Neural progenitor cell (in vitro differentiated cells): ENCODE data around the gene KMT5B. TPM values are rescaled to one million over a fixed set of nuclear protein-coding genes. Genes with fewer than 3 reads are reported as not detected.
A peak's percentile ranks its signal among the peaks of the same experiment; 100 is the strongest.

Source experiments
- DNase-seq: peaks from one replicate; pipeline ENCODE4 v3.0.0-alpha.2; 2016; ENCODE audit warnings: low spot score
- H2AFZ ChIP-seq: fragments of 200-600 bp; sonication (generic); replicated peaks from 2 replicates; pipeline ENCODE4 v1.6.1; 2016; ENCODE audit warnings: antibody characterized with exemption
- H3F3A ChIP-seq: fragments of 200-600 bp; sonication (generic); 2 replicates; pipeline ENCODE4 v1.6.1; 2016; ENCODE audit warnings: antibody characterized with exemption, low read depth
- H3K27ac ChIP-seq: fragments of 200-600 bp; sonication (generic); 2 replicates; pipeline ENCODE4 v1.5.1; 2016; ENCODE audit warnings: mild to moderate bottlenecking
- H3K27me3 ChIP-seq: fragments of 200-600 bp; sonication (generic); 2 replicates; pipeline ENCODE4 v1.6.1; 2016; ENCODE audit warnings: mild to moderate bottlenecking, moderate library complexity
- H3K36me3 ChIP-seq: fragments of 200-600 bp; sonication (generic); 2 replicates; pipeline ENCODE4 v1.5.1; 2016
- H3K4me1 ChIP-seq: fragments of 200-600 bp; sonication (generic); 2 replicates; pipeline ENCODE4 v1.6.1; 2016; ENCODE audit warnings: mixed run types
- H3K4me2 ChIP-seq: fragments of 200-600 bp; sonication (generic); 2 replicates; pipeline ENCODE4 v1.6.1; 2016
- H3K4me3 ChIP-seq: fragments of 200-600 bp; sonication (generic); 2 replicates; pipeline ENCODE4 v1.5.1; 2016
- H3K79me2 ChIP-seq: fragments of 200-600 bp; sonication (generic); 2 replicates; pipeline ENCODE4 v1.6.1; 2016; ENCODE audit warnings: low read depth
- H3K9ac ChIP-seq: fragments of 200-600 bp; sonication (generic); 2 replicates; pipeline ENCODE4 v1.6.1; 2016
- H3K9me3 ChIP-seq: fragments of 200-600 bp; sonication (generic); 2 replicates; pipeline ENCODE4 v1.5.1; 2016; ENCODE audit warnings: low read depth
- H4K20me1 ChIP-seq: fragments of 200-600 bp; sonication (generic); 2 replicates; pipeline ENCODE4 v1.6.1; 2016; ENCODE audit warnings: low read depth
- H3K27ac Mint-ChIP-seq: 3 replicates; pipeline ENCODE4 v1.8.0; 2021; ENCODE audit warnings: mixed read lengths
- H3K27me3 Mint-ChIP-seq: 2 replicates; pipeline ENCODE4 v1.8.0; 2022; ENCODE audit warnings: low read depth, mild to moderate bottlenecking, inconsistent platforms, moderate library complexity, mixed read lengths; ENCODE audit not compliant: insufficient read depth
- H3K36me3 Mint-ChIP-seq: 3 replicates; pipeline ENCODE4 v1.8.0; 2021; ENCODE audit warnings: mixed read lengths
- H3K4me1 Mint-ChIP-seq: 3 replicates; pipeline ENCODE4 v1.8.0; 2021; ENCODE audit warnings: mixed read lengths
- H3K4me3 Mint-ChIP-seq: 3 replicates; pipeline ENCODE4 v1.8.0; 2021; ENCODE audit warnings: mild to moderate bottlenecking, moderate library complexity, mixed read lengths
- H3K9me3 Mint-ChIP-seq: 3 replicates; pipeline ENCODE4 v1.8.0; 2020; ENCODE audit warnings: mixed read lengths
- CTCF ChIP-seq: fragments of 200-600 bp; sonication (generic); IDR thresholded peaks from 2 replicates; pipeline ENCODE4 v1.5.1; 2017; ENCODE audit warnings: antibody characterized with exemption, mild to moderate bottlenecking
- EZH2 ChIP-seq: fragments of 200-600 bp; sonication (generic); IDR thresholded peaks from 2 replicates; pipeline ENCODE4 v1.6.1; 2017; ENCODE audit warnings: antibody characterized with exemption, mild to moderate bottlenecking, moderate library complexity
- EZH2phosphoT487 ChIP-seq: fragments of 200-600 bp; sonication (generic); IDR thresholded peaks from 2 replicates; pipeline ENCODE4 v1.6.1; 2017; ENCODE audit warnings: antibody characterized with exemption
- total RNA-seq: library from RNA; depleted of rRNA; stranded (reverse); fragments of >200 nt; gene quantifications from 2 replicates; pipeline ENCODE4 v1.2.3, GENCODE V29; 2015; ENCODE audit warnings: low replicate concordance

Gene KMT5B
- total RNA-seq, 1 donor from 2014 or later = 62.4 TPM

- Mint-ChIP-seq H3K4me3 (no peak overlapping the region), H3K27ac (no peak overlapping the region), H3K36me3 (peaks cover 24% of the 10 kb centered on the region), H3K27me3 (no peaks in the 10 kb centered on the region), H3K9me3 (peaks cover 4% of the 10 kb centered on the region), H3K4me1 (peaks cover 23% of the 10 kb centered on the region)
- Histone ChIP-seq H3K27me3 (no peaks in the 10 kb centered on the region), H3K36me3 (no peaks in the 10 kb centered on the region), H3K4me3 (no peak overlapping the region), H2AFZ (no peak overlapping the region), H3K27ac (no peak overlapping the region), H4K20me1 (peaks cover 5% of the 10 kb centered on the region), H3K9me3 (no peaks in the 10 kb centered on the region), H3K9ac (no peak overlapping the region), H3F3A (peaks cover 7% of the 10 kb centered on the region), H3K4me1 (peaks cover 18% of the 10 kb centered on the region), H3K79me2 (peaks cover 99% of the 10 kb centered on the region), H3K4me2 (no peak overlapping the region)
- TF ChIP-seq EZH2phosphoT487 = no peak
- TF ChIP-seq EZH2 = no peak
- no peak for TF ChIP-seq CTCF
- DNase-seq = no peak
Measured at GRCh38 chr11:68113986-68114385, 99.1 kb downstream of the KMT5B start.

- TF ChIP-seq CTCF (no peak), EZH2phosphoT487 (no peak), EZH2 (no peak)
- Mint-ChIP-seq H3K27ac (peak overlapping the region; percentile 67), H3K9me3 (peaks cover 9% of the 10 kb centered on the region), H3K4me1 (peaks cover 22% of the 10 kb centered on the region), H3K36me3 (peaks cover 34% of the 10 kb centered on the region), H3K4me3 (no peak overlapping the region), H3K27me3 (peaks cover 7% of the 10 kb centered on the region)
- Histone ChIP-seq H3K79me2 (peaks cover 100% of the 10 kb centered on the region), H3F3A (peaks cover 4% of the 10 kb centered on the region), H2AFZ (no peak overlapping the region), H3K36me3 (no peaks in the 10 kb centered on the region), H3K4me1 (peaks cover 16% of the 10 kb centered on the region), H3K27ac (peak overlapping the region; percentile 63), H3K9me3 (no peaks in the 10 kb centered on the region), H3K9ac (no peak overlapping the region), H3K4me2 (no peak overlapping the region), H4K20me1 (peaks cover 20% of the 10 kb centered on the region), H3K27me3 (no peaks in the 10 kb centered on the region), H3K4me3 (no peak overlapping the region)
- no peak for DNase-seq
Measured at GRCh38 chr11:68107689-68108088, 105.4 kb downstream of the KMT5B start.

GRCh38 chr11:68106165-68106940 is 106.7 kb downstream of the KMT5B start:
- Mint-ChIP-seq H3K27me3 (peaks cover 8% of the 10 kb centered on the region), H3K27ac (no peak overlapping the region), H3K36me3 (peaks cover 37% of the 10 kb centered on the region), H3K9me3 (peaks cover 14% of the 10 kb centered on the region), H3K4me1 (peaks cover 22% of the 10 kb centered on the region), H3K4me3 (no peak overlapping the region)
- Histone ChIP-seq H3K36me3 (no peaks in the 10 kb centered on the region), H3K9me3 (no peaks in the 10 kb centered on the region), H4K20me1 (peaks cover 20% of the 10 kb centered on the region), H3K27me3 (no peaks in the 10 kb centered on the region), H3K4me3 (no peak overlapping the region), H2AFZ (no peak overlapping the region), H3F3A (peaks cover 4% of the 10 kb centered on the region), H3K4me2 (peak overlapping the region; percentile 6), H3K79me2 (peaks cover 100% of the 10 kb centered on the region), H3K4me1 (peaks cover 16% of the 10 kb centered on the region), H3K9ac (no peak overlapping the region), H3K27ac (peak overlapping the region; percentile 54)
- no peak for TF ChIP-seq EZH2phosphoT487
- TF ChIP-seq CTCF = no peak
- no peak for TF ChIP-seq EZH2
- DNase-seq = no peak

Other genes starting within 250 kb of the KMT5B start
- 8.8 and 11.1 TPM in 2 replicates for gene UNC93B1, start 209.2 kb downstream of the KMT5B start, total RNA-seq
- gene ALDH3B1, start 203.0 kb downstream of the KMT5B start, total RNA-seq = 0.12 TPM in 1 of 2 replicates, not detected in the other
- gene NDUFS8, start 182.6 kb downstream of the KMT5B start, total RNA-seq = 46.7 and 149 TPM in 2 replicates
- 10.7 and 19.4 TPM in 2 replicates for gene TCIRG1, start 174.3 kb downstream of the KMT5B start, total RNA-seq
- gene CHKA, start 91.9 kb downstream of the KMT5B start, total RNA-seq = 33.9 and 36.8 TPM in 2 replicates
- 9.7 and 19.9 TPM in 2 replicates for gene C11orf24, start 58.7 kb upstream of the KMT5B start, total RNA-seq
- gene LRP5, start 99.3 kb upstream of the KMT5B start, total RNA-seq = 7.3 and 24.0 TPM in 2 replicates
- gene PPP6R3, start 247.5 kb upstream of the KMT5B start, total RNA-seq = 162 and 197 TPM in 2 replicates